ENCODE data around the gene DLL3.

GRCh38 chr19:39475748-39476147 is 23.0 kb upstream of the DLL3 start:
- TF ChIP-seq POLR2A (IDR thresholded peaks at IDR 0.05; ENCODE audit: borderline replicate concordance, extremely low read depth, insufficient read depth, insufficient read length) = no peak
- no peak for TF ChIP-seq CTCF (IDR thresholded peaks at IDR 0.05 in 2 of 3, conservative IDR thresholded peaks at IDR 0.05 in 1 of 3; ENCODE audit: borderline replicate concordance in 1 of 3, insufficient read depth in 1 of 3, low read depth in 2 of 3, low read length in 2 of 3)
- no peak for TF ChIP-seq CBX3 (IDR thresholded peaks at IDR 0.05; ENCODE audit: low read depth)
- TF ChIP-seq POLR2AphosphoS5 (IDR thresholded peaks at IDR 0.05; ENCODE audit: low read depth, low read length) = no peak
- TF ChIP-seq, protein P1, sequence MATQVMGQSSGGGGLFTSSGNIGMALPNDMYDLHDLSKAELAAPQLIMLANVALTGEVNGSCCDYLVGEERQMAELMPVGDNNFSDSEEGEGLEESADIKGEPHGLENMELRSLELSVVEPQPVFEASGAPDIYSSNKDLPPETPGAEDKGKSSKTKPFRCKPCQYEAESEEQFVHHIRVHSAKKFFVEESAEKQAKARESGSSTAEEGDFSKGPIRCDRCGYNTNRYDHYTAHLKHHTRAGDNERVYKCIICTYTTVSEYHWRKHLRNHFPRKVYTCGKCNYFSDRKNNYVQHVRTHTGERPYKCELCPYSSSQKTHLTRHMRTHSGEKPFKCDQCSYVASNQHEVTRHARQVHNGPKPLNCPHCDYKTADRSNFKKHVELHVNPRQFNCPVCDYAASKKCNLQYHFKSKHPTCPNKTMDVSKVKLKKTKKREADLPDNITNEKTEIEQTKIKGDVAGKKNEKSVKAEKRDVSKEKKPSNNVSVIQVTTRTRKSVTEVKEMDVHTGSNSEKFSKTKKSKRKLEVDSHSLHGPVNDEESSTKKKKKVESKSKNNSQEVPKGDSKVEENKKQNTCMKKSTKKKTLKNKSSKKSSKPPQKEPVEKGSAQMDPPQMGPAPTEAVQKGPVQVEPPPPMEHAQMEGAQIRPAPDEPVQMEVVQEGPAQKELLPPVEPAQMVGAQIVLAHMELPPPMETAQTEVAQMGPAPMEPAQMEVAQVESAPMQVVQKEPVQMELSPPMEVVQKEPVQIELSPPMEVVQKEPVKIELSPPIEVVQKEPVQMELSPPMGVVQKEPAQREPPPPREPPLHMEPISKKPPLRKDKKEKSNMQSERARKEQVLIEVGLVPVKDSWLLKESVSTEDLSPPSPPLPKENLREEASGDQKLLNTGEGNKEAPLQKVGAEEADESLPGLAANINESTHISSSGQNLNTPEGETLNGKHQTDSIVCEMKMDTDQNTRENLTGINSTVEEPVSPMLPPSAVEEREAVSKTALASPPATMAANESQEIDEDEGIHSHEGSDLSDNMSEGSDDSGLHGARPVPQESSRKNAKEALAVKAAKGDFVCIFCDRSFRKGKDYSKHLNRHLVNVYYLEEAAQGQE (IDR thresholded peaks at IDR 0.05; ENCODE audit: low read depth) = no peak
- TF ChIP-seq SIN3A (IDR thresholded peaks at IDR 0.05; ENCODE audit: low read depth) = no peak
- TF ChIP-seq CEBPB (IDR thresholded peaks at IDR 0.05; ENCODE audit: low read depth) = no peak
- TF ChIP-seq EZH2phosphoT487 (IDR thresholded peaks at IDR 0.05; ENCODE audit: borderline replicate concordance) = no peak
- no peak for TF ChIP-seq EZH2 (IDR thresholded peaks at IDR 0.05)
- no peak for TF ChIP-seq JUND (IDR thresholded peaks at IDR 0.05)
- TF ChIP-seq ATF3 (IDR thresholded peaks at IDR 0.05) = no peak
- no peak for TF ChIP-seq ELF1 (IDR thresholded peaks at IDR 0.05; ENCODE audit: borderline replicate concordance, low read depth)

Data from HCT116 (cell line).